ENCODE data around the gene MGAT4B.

Gene MGAT4B

GRCh38 chr5:179758955-179759354 lies 47.7 kb downstream of the MGAT4B start:
- H3K4me2 ChIP-seq (ENCODE audit: low read depth, low read length, poor library complexity, severe bottlenecking) = no peak overlapping the region
- no peak overlapping the region for H3K4me3 ChIP-seq (ENCODE audit: insufficient read depth, low read length, poor library complexity, severe bottlenecking)
- 0 out of 2 replicates have a peak, but pooled peaks cover 5% of the 10 kb centered on the region for H4K20me1 ChIP-seq (ENCODE audit: low read depth, low read length)
- H3K9ac ChIP-seq (ENCODE audit: low read length) = no peak overlapping the region
- H3K9me3 ChIP-seq (ENCODE audit: insufficient read depth, low read length) = no peaks in the 10 kb centered on the region
- TF ChIP-seq EZH2phosphoT487 (conservative IDR thresholded peaks at IDR 0.05; ENCODE audit: low read length) = no peak
- TF ChIP-seq, protein P1, sequence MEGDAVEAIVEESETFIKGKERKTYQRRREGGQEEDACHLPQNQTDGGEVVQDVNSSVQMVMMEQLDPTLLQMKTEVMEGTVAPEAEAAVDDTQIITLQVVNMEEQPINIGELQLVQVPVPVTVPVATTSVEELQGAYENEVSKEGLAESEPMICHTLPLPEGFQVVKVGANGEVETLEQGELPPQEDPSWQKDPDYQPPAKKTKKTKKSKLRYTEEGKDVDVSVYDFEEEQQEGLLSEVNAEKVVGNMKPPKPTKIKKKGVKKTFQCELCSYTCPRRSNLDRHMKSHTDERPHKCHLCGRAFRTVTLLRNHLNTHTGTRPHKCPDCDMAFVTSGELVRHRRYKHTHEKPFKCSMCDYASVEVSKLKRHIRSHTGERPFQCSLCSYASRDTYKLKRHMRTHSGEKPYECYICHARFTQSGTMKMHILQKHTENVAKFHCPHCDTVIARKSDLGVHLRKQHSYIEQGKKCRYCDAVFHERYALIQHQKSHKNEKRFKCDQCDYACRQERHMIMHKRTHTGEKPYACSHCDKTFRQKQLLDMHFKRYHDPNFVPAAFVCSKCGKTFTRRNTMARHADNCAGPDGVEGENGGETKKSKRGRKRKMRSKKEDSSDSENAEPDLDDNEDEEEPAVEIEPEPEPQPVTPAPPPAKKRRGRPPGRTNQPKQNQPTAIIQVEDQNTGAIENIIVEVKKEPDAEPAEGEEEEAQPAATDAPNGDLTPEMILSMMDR (IDR thresholded peaks at IDR 0.05; ENCODE audit: insufficient read depth, low read length, poor library complexity, severe bottlenecking) = no peak
- H2AFZ ChIP-seq (ENCODE audit: low read depth, low read length, severe bottlenecking) = no peak overlapping the region
- no peaks in the 10 kb centered on the region for H3K36me3 ChIP-seq (ENCODE audit: low read length)
- H3K79me2 ChIP-seq (ENCODE audit: insufficient read depth, low read length) = peaks cover 85% of the 10 kb centered on the region
- no peaks in the 10 kb centered on the region for H3K27me3 ChIP-seq (ENCODE audit: low read length)
- H3F3A ChIP-seq (ENCODE audit: insufficient read depth) = peaks cover 14% of the 10 kb centered on the region
- H3K27ac ChIP-seq (ENCODE audit: low read depth, low read length) = no peak overlapping the region
- no peaks in the 10 kb centered on the region for H3K9me2 ChIP-seq (replicated peaks; ENCODE audit: insufficient read depth, low read length)

- no peak overlapping the region for H3K4me2 ChIP-seq (ENCODE audit: low read depth, low read length, poor library complexity, severe bottlenecking)
- H3K9ac ChIP-seq (ENCODE audit: low read length) = no peak overlapping the region
- no peak overlapping the region for H3K27ac ChIP-seq (ENCODE audit: low read depth, low read length)
- TF ChIP-seq, protein P1 (IDR thresholded peaks at IDR 0.05; ENCODE audit: insufficient read depth, low read length, poor library complexity, severe bottlenecking) = no peak
- TF ChIP-seq EZH2phosphoT487 (conservative IDR thresholded peaks at IDR 0.05; ENCODE audit: low read length) = no peak
- H3K79me2 ChIP-seq (ENCODE audit: insufficient read depth, low read length) = peaks cover 85% of the 10 kb centered on the region
- no peak overlapping the region for H3K4me3 ChIP-seq (ENCODE audit: insufficient read depth, low read length, poor library complexity, severe bottlenecking)
- no peak overlapping the region for H2AFZ ChIP-seq (ENCODE audit: low read depth, low read length, severe bottlenecking)
- H3K27me3 ChIP-seq (ENCODE audit: low read length) = no peaks in the 10 kb centered on the region
- H4K20me1 ChIP-seq (ENCODE audit: low read depth, low read length) = no peaks in the 10 kb centered on the region
- no peaks in the 10 kb centered on the region for H3F3A ChIP-seq (ENCODE audit: insufficient read depth)
- no peaks in the 10 kb centered on the region for H3K9me3 ChIP-seq (ENCODE audit: insufficient read depth, low read length)
- H3K36me3 ChIP-seq (ENCODE audit: low read length) = no peaks in the 10 kb centered on the region
- H3K9me2 ChIP-seq (replicated peaks; ENCODE audit: insufficient read depth, low read length) = no peaks in the 10 kb centered on the region
Observed at GRCh38 chr5:179755022-179755421, 51.6 kb downstream of the MGAT4B start.

- no peak overlapping the region for H3K9ac ChIP-seq (ENCODE audit: low read length)
- TF ChIP-seq, protein P1 (IDR thresholded peaks at IDR 0.05; ENCODE audit: insufficient read depth, low read length, poor library complexity, severe bottlenecking) = no peak
- no peak for TF ChIP-seq EZH2phosphoT487 (conservative IDR thresholded peaks at IDR 0.05; ENCODE audit: low read length)
- no peaks in the 10 kb centered on the region for H3K27me3 ChIP-seq (ENCODE audit: low read length)
- no peaks in the 10 kb centered on the region for H3K9me3 ChIP-seq (ENCODE audit: insufficient read depth, low read length)
- no peaks in the 10 kb centered on the region for H3K9me2 ChIP-seq (replicated peaks; ENCODE audit: insufficient read depth, low read length)
- H3K4me2 ChIP-seq (ENCODE audit: low read depth, low read length, poor library complexity, severe bottlenecking) = no peak overlapping the region
- H3K79me2 ChIP-seq (ENCODE audit: insufficient read depth, low read length) = peaks cover 85% of the 10 kb centered on the region
- H2AFZ ChIP-seq (ENCODE audit: low read depth, low read length, severe bottlenecking) = no peak overlapping the region
- no peaks in the 10 kb centered on the region; the same call in 1 of the 2 replicates for H4K20me1 ChIP-seq (ENCODE audit: low read depth, low read length)
- H3K27ac ChIP-seq (ENCODE audit: low read depth, low read length) = no peak overlapping the region
- no peaks in the 10 kb centered on the region for H3F3A ChIP-seq (ENCODE audit: insufficient read depth)
- no peak overlapping the region for H3K4me3 ChIP-seq (ENCODE audit: insufficient read depth, low read length, poor library complexity, severe bottlenecking)
- H3K36me3 ChIP-seq (ENCODE audit: low read length) = no peaks in the 10 kb centered on the region
Observed at GRCh38 chr5:179753971-179754370, 52.7 kb downstream of the MGAT4B start.
